Spleen (tissue), 7 donors: ENCODE results near the gene MCEE.

Source experiments
- CTCF ChIP-seq, 11 experiments: fragments of 200-600 bp in 7 of 11; fragments of 450-650 bp in 4 of 11; sonication (generic) in 4 of 11; IDR thresholded peaks in 8 of 11; conservative IDR thresholded peaks in 3 of 11; 1 replicate in 7 of 11; 2 replicates in 4 of 11; pipeline versions ENCODE4 v1.4.0 to v1.8.0; 2016 to 2021; ENCODE audit warnings: antibody characterized with exemption in 11 of 11, inconsistent platforms in 4 of 11, mild to moderate bottlenecking in 1 of 11
- POLR2A ChIP-seq, 3 donors: fragments of 450-650 bp; IDR thresholded peaks; one replicate each; pipeline ENCODE4 v1.5.1; 2017; ENCODE audit warnings: antibody characterized with exemption in 3 of 3, mild to moderate bottlenecking in 1 of 3
- donor health status: DM: no; HTN: no; CAD: no; lungs with moderate emphysema.
- donor health status: DM: no; HTN: no; CAD: no.
- donor health status: DM: no; HTN: no; CAD: no.

GRCh38 chr2:71150082-71150816, 20.2 kb upstream of the MCEE start:
- TF ChIP-seq CTCF (IDR thresholded peaks at IDR 0.05 in 8 of 11, conservative IDR thresholded peaks at IDR 0.05 in 3 of 11): no peak
- TF ChIP-seq POLR2A (IDR thresholded peaks at IDR 0.05): no peak
